ENCODE data around the gene SVOPL.

The SVOPL gene

GRCh38 chr7:138661069-138661635 is 40.0 kb downstream of the SVOPL start:
- DNase-seq (ENCODE audit: low read depth) = no peak

- no peak for DNase-seq (ENCODE audit: low read depth)
These were observed 42.3 kb downstream of the SVOPL start for GRCh38 chr7:138658889-138659288.

GRCh38 chr7:138657854-138658386 is 43.2 kb downstream of the SVOPL start:
- no peak for DNase-seq (ENCODE audit: low read depth)

- no peak for DNase-seq (ENCODE audit: low read depth)
These were observed 44.2 kb downstream of the SVOPL start for GRCh38 chr7:138656952-138657351.

GRCh38 chr7:138654616-138655015 is 46.5 kb downstream of the SVOPL start:
- DNase-seq (ENCODE audit: low read depth) = no peak

- DNase-seq (ENCODE audit: low read depth) = no peak
These were observed 51.7 kb downstream of the SVOPL start for GRCh38 chr7:138649506-138649905.

- no peak for DNase-seq (ENCODE audit: low read depth)
These were observed 55.9 kb downstream of the SVOPL start for GRCh38 chr7:138645284-138645683.

- DNase-seq (ENCODE audit: low read depth) = no peak
These were observed 68.1 kb downstream of the SVOPL start for GRCh38 chr7:138632826-138633602.

- no peak for DNase-seq (ENCODE audit: low read depth)
These were observed 68.8 kb downstream of the SVOPL start for GRCh38 chr7:138632384-138632783.

GRCh38 chr7:138630059-138630610 is 71.0 kb downstream of the SVOPL start:
- no peak for DNase-seq (ENCODE audit: low read depth)

- no peak for DNase-seq (ENCODE audit: low read depth)
These were observed 73.8 kb downstream of the SVOPL start for GRCh38 chr7:138627361-138627760.

GRCh38 chr7:138626846-138627245 is 74.3 kb downstream of the SVOPL start:
- DNase-seq (ENCODE audit: low read depth) = no peak

- DNase-seq (ENCODE audit: low read depth) = no peak
These were observed 75.3 kb downstream of the SVOPL start for GRCh38 chr7:138625849-138626230.

GRCh38 chr7:138625084-138625848 is 75.9 kb downstream of the SVOPL start:
- DNase-seq (ENCODE audit: low read depth) = no peak

- no peak for DNase-seq (ENCODE audit: low read depth)
These were observed 78.3 kb downstream of the SVOPL start for GRCh38 chr7:138622841-138623240.

- no peak for DNase-seq (ENCODE audit: low read depth)
These were observed 82.2 kb downstream of the SVOPL start for GRCh38 chr7:138618933-138619332.

- no peak for DNase-seq (ENCODE audit: low read depth)
These were observed 82.7 kb downstream of the SVOPL start for GRCh38 chr7:138618506-138618905.

GRCh38 chr7:138616085-138616484 is 85.1 kb downstream of the SVOPL start:
- no peak for DNase-seq (ENCODE audit: low read depth)

- no peak for DNase-seq (ENCODE audit: low read depth)
These were observed 87.5 kb downstream of the SVOPL start for GRCh38 chr7:138613630-138614029.

- DNase-seq (ENCODE audit: low read depth) = no peak
These were observed 90.4 kb downstream of the SVOPL start for GRCh38 chr7:138610671-138611170.

GRCh38 chr7:138608275-138608674 is 92.9 kb downstream of the SVOPL start:
- no peak for DNase-seq (ENCODE audit: low read depth)
